Measurements from ENCODE around the gene IMPA2.

IMPA2 gene

DNA sequence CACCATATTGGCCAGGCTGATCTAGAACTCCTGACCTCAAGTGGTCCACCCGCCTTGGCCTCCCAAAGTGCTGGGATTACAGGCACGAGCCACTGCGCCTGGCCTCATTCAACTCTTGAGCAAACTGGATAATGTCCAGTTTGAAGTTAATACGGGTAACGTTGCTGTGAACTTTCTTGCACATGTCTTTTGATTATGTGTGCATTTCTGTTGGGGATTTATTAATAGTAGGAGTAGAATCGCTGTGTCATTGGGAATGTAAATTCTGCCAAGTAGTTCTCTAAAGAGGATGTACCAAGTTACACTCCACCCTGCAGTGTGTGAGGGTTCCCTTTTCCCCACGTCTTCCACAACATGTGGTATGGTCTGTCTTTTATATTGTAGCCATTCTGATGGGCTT, 6.2 kb downstream of the IMPA2 start:
- Histone ChIP-seq H3K27ac (ENCODE audit: low read depth, low read length) (no peak overlapping the region), H3K4me1 (ENCODE audit: control insufficient read depth in 5 of 5, insufficient read depth in 5 of 5, low read length in 5 of 5) (peaks cover 2 to 49% (median 17%) of the 10 kb centered on the region in 5 donors), H3K36me3 (ENCODE audit: control insufficient read depth in 5 of 5, insufficient read depth in 5 of 5, low read length in 5 of 5) (no peaks in the 10 kb centered on the region), H3K27me3 (ENCODE audit: control insufficient read depth in 5 of 5, insufficient read depth in 4 of 5, low read length in 5 of 5) (no peaks in the 10 kb centered on the region), H3K9me3 (ENCODE audit: control insufficient read depth in 5 of 5, low read length in 5 of 5) (no peaks in the 10 kb centered on the region), H3K9ac (ENCODE audit: low read length in 5 of 5) (no peak overlapping the region), H3K4me3 (ENCODE audit: low read depth in 1 of 5, low read length in 5 of 5) (no peak overlapping the region)

GRCh38 chr18:11989174-11989573, 7.9 kb downstream of the IMPA2 start:
- H3K27ac ChIP-seq (ENCODE audit: low read depth, low read length): no peak overlapping the region
- no peak overlapping the region for H3K9ac ChIP-seq (ENCODE audit: low read length in 5 of 5)

DNA sequence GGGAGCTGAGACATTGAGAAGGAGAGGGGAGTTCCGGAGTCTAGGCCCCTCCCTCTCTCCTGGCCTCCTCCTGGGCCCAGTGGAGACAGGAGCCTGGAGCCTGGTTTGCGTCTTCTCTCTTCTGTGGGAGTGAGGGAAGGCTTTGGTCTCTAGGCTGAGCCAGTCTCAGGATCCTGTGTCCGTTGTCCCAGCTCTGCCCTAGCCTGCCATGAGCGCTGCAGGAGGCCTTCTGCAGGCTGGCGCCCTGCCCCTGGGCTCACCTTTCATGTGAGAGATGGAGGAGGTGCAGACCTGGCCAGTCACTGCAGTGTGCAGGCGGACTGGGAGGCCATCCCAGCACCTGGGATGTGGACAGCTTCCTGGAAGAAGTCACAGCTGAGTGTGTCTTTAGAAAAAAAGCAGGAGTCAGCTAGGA, 8.7 kb downstream of the IMPA2 start:
- Histone ChIP-seq H3K27me3 (ENCODE audit: control insufficient read depth in 5 of 5, insufficient read depth in 4 of 5, low read length in 5 of 5) (no peaks in the 10 kb centered on the region), H3K36me3 (ENCODE audit: control insufficient read depth in 5 of 5, insufficient read depth in 5 of 5, low read length in 5 of 5) (peaks cover 0 to 2% (median 0%) of the 10 kb centered on the region in 5 donors), H3K27ac (ENCODE audit: low read depth, low read length) (no peak overlapping the region), H3K4me1 (ENCODE audit: control insufficient read depth in 5 of 5, insufficient read depth in 5 of 5, low read length in 5 of 5) (peaks cover 2 to 49% (median 10%) of the 10 kb centered on the region in 5 donors), H3K9ac (ENCODE audit: low read length in 5 of 5) (no peak overlapping the region), H3K9me3 (ENCODE audit: control insufficient read depth in 5 of 5, low read length in 5 of 5) (no peaks in the 10 kb centered on the region), H3K4me3 (ENCODE audit: low read depth in 1 of 5, low read length in 5 of 5) (no peak overlapping the region)

More at GRCh38 chr18:11989174-11989573, 7.9 kb downstream of the IMPA2 start:
- peaks cover 0 to 42% (median 4%) of the 10 kb centered on the region in 5 donors for H3K4me1 ChIP-seq (ENCODE audit: control insufficient read depth in 5 of 5, insufficient read depth in 5 of 5, low read length in 5 of 5)
- H3K36me3 ChIP-seq (ENCODE audit: control insufficient read depth in 5 of 5, insufficient read depth in 5 of 5, low read length in 5 of 5): peaks cover 0 to 2% (median 0%) of the 10 kb centered on the region in 5 donors
- no peak overlapping the region for H3K4me3 ChIP-seq (ENCODE audit: low read depth in 1 of 5, low read length in 5 of 5)
- H3K27me3 ChIP-seq (ENCODE audit: control insufficient read depth in 5 of 5, insufficient read depth in 4 of 5, low read length in 5 of 5): no peaks in the 10 kb centered on the region
- no peaks in the 10 kb centered on the region for H3K9me3 ChIP-seq (ENCODE audit: control insufficient read depth in 5 of 5, low read length in 5 of 5)

DNA sequence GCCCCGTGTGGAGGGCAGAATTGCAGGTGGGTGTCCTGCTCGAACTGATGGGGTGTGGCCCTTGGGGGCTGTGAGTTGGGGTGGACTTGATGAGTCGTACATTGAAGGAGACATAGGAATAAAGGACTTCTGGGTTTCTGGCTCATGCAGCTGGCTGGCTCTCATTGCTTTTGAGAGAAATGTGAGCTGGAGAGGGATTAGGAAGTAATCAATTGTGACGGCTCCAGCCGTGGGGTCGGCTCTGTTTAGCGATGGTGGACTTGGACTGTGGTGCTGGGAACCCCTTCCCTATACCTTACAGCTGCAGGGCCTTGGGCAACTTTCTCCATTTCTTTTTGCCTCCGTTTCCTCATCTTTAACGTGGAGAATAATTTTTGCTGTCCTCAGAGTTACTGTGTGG, 9.2 kb downstream of the IMPA2 start:
- Histone ChIP-seq H3K27me3 (ENCODE audit: control insufficient read depth in 5 of 5, insufficient read depth in 4 of 5, low read length in 5 of 5) (no peaks in the 10 kb centered on the region), H3K9me3 (ENCODE audit: control insufficient read depth in 5 of 5, low read length in 5 of 5) (no peaks in the 10 kb centered on the region), H3K4me1 (ENCODE audit: control insufficient read depth in 5 of 5, insufficient read depth in 5 of 5, low read length in 5 of 5) (peaks cover 2 to 55% (median 16%) of the 10 kb centered on the region in 5 donors), H3K4me3 (ENCODE audit: low read depth in 1 of 5, low read length in 5 of 5) (no peak overlapping the region), H3K36me3 (ENCODE audit: control insufficient read depth in 5 of 5, insufficient read depth in 5 of 5, low read length in 5 of 5) (peaks cover 0 to 2% (median 0%) of the 10 kb centered on the region in 5 donors), H3K27ac (ENCODE audit: low read depth, low read length) (no peak overlapping the region), H3K9ac (ENCODE audit: low read length in 5 of 5) (peak overlapping the region in 1 of 5 donors; percentile 39)

GRCh38 chr18:11991021-11991795, 9.9 kb downstream of the IMPA2 start:
- Histone ChIP-seq H3K27me3 (ENCODE audit: control insufficient read depth in 5 of 5, insufficient read depth in 4 of 5, low read length in 5 of 5) (no peaks in the 10 kb centered on the region), H3K9ac (ENCODE audit: low read length in 5 of 5) (no peak overlapping the region), H3K27ac (ENCODE audit: low read depth, low read length) (no peak overlapping the region), H3K36me3 (ENCODE audit: control insufficient read depth in 5 of 5, insufficient read depth in 5 of 5, low read length in 5 of 5) (peaks cover 0 to 2% (median 0%) of the 10 kb centered on the region in 5 donors), H3K9me3 (ENCODE audit: control insufficient read depth in 5 of 5, low read length in 5 of 5) (no peaks in the 10 kb centered on the region), H3K4me1 (ENCODE audit: control insufficient read depth in 5 of 5, insufficient read depth in 5 of 5, low read length in 5 of 5) (peaks cover 5 to 61% (median 21%) of the 10 kb centered on the region in 5 donors), H3K4me3 (ENCODE audit: low read depth in 1 of 5, low read length in 5 of 5) (no peak overlapping the region)

DNA sequence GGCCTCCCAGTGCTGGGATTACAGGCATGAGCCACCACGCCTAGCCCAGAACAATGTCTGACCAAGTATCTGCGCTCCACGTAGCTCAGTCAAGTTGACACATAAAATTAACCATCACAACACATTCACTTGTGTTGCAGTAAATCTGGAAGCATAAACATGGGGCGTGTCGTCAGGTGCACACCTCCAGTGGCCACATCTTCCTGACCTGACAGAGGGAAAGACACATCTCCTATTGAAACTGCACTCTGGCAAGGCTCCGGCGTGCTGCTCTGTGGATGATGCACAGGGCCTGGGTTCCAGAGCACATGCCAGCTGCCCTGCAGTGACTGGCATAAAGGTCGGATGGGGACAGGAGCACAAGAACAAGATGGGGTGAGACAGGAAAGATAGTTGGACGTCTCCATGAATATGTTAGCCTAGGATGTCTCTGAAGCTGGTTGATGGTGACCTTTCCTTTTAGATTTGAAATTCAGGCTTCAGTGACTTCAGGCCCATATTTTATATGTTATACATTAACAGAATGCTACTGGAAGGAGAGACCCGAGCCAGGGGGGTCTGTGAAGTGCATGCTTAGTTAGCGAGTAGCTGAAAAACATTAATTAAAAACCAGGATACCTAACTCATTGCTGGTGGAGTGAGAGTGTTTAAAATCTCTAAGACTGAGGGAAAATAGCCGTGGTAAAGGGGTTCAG, 10.9 kb downstream of the IMPA2 start:
- Histone ChIP-seq H3K9ac (ENCODE audit: low read length in 5 of 5) (no peak overlapping the region), H3K27ac (ENCODE audit: low read depth, low read length) (no peak overlapping the region), H3K4me3 (ENCODE audit: low read depth in 1 of 5, low read length in 5 of 5) (no peak overlapping the region), H3K36me3 (ENCODE audit: control insufficient read depth in 5 of 5, insufficient read depth in 5 of 5, low read length in 5 of 5) (peaks cover 0 to 2% (median 0%) of the 10 kb centered on the region in 5 donors), H3K27me3 (ENCODE audit: control insufficient read depth in 5 of 5, insufficient read depth in 4 of 5, low read length in 5 of 5) (no peaks in the 10 kb centered on the region), H3K9me3 (ENCODE audit: control insufficient read depth in 5 of 5, low read length in 5 of 5) (no peaks in the 10 kb centered on the region), H3K4me1 (ENCODE audit: control insufficient read depth in 5 of 5, insufficient read depth in 5 of 5, low read length in 5 of 5) (peaks cover 5 to 60% (median 22%) of the 10 kb centered on the region in 5 donors)

DNA sequence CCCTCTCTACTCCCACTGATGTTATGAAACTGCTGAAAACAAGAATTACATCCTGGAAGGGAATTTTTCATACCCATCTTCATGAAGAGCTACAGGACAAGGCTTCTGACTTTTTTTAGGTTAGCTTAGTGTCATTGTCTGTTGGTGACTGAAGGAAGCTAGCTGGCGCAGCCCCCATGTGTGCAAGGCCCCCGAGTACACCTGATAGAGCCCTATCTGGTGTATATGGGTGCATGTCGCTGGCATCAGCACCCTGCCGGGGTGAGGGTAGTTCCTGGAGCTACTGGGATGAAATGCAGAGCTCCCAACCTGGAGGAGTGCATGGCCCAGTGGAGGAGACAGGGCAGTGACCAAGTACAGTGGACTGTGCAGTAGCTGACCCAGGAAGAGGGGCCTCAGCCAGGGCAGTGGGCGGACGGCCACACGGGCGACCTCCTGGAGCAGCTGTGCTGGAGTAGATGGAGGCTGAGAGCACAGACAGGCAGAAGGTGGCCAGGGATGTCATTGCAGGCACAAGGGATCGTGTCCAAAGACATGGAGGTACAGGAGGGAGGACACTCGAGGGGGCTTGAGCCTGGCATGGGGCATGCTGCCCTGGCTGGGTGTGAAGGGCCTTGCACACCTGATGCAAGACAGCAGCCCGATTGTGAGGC, 12.1 kb downstream of the IMPA2 start:
- Histone ChIP-seq H3K27me3 (ENCODE audit: control insufficient read depth in 5 of 5, insufficient read depth in 4 of 5, low read length in 5 of 5) (no peaks in the 10 kb centered on the region), H3K4me1 (ENCODE audit: control insufficient read depth in 5 of 5, insufficient read depth in 5 of 5, low read length in 5 of 5) (peaks cover 3 to 59% (median 29%) of the 10 kb centered on the region in 5 donors), H3K9ac (ENCODE audit: low read length in 5 of 5) (no peak overlapping the region)

GRCh38 chr18:11994336-11994702, 13.0 kb downstream of the IMPA2 start:
- Histone ChIP-seq H3K4me3 (ENCODE audit: low read depth in 1 of 5, low read length in 5 of 5) (peak overlapping the region in 1 of 5 donors; percentile 27), H3K36me3 (ENCODE audit: control insufficient read depth in 5 of 5, insufficient read depth in 5 of 5, low read length in 5 of 5) (peaks cover 0 to 6% (median 0%) of the 10 kb centered on the region in 5 donors), H3K9ac (ENCODE audit: low read length in 5 of 5) (no peak overlapping the region), H3K4me1 (ENCODE audit: control insufficient read depth in 5 of 5, insufficient read depth in 5 of 5, low read length in 5 of 5) (peaks cover 3 to 56% (median 30%) of the 10 kb centered on the region in 5 donors), H3K9me3 (ENCODE audit: control insufficient read depth in 5 of 5, low read length in 5 of 5) (no peaks in the 10 kb centered on the region), H3K27me3 (ENCODE audit: control insufficient read depth in 5 of 5, insufficient read depth in 4 of 5, low read length in 5 of 5) (no peaks in the 10 kb centered on the region), H3K27ac (ENCODE audit: low read depth, low read length) (no peak overlapping the region)

More for the DNA sequence above, 12.1 kb downstream of the IMPA2 start:
- H3K4me3 ChIP-seq (ENCODE audit: low read depth in 1 of 5, low read length in 5 of 5): no peak overlapping the region
- H3K36me3 ChIP-seq (ENCODE audit: control insufficient read depth in 5 of 5, insufficient read depth in 5 of 5, low read length in 5 of 5): peaks cover 0 to 2% (median 0%) of the 10 kb centered on the region in 5 donors
- no peak overlapping the region for H3K27ac ChIP-seq (ENCODE audit: low read depth, low read length)
- no peaks in the 10 kb centered on the region for H3K9me3 ChIP-seq (ENCODE audit: control insufficient read depth in 5 of 5, low read length in 5 of 5)

DNA sequence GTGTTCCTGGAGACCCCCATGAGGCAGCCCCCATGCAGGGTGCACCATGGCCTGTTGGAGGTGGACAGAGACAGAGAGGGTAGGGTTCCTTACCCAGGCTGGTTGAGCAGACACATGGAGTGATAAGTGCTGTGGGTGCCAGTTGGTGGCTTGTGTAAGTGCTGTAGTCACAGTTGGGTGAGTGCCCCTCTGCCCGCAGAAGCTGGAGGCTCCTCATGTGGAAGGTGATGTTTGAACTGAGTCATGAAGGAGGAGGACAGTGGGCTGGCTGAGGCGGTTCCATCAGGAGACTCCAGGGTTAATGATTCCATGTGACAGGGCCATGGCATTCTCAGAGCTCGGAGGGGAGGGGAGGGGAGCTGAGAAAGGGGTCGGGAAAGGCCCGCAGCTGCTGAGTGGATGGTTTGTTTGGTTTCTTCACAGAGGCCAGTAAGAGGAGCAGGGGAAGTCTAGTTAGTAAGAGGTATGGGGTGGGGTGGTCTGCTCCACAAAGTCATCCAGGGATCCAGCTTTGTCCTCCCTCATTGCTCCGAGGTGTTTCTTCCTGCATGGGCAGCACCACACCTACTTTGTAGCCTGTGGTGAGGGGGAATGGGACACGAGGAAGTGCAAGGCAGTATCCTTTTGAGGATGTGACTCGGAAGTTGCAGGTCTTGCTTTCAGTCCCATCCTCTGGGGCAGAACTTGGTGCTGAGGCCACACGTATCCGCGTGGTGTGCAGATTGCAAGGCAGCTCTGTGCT, 13.6 kb downstream of the IMPA2 start:
- no peaks in the 10 kb centered on the region for H3K9me3 ChIP-seq (ENCODE audit: control insufficient read depth in 5 of 5, low read length in 5 of 5)
- no peaks in the 10 kb centered on the region for H3K27me3 ChIP-seq (ENCODE audit: control insufficient read depth in 5 of 5, insufficient read depth in 4 of 5, low read length in 5 of 5)
- peaks cover 0 to 8% (median 2%) of the 10 kb centered on the region in 5 donors for H3K36me3 ChIP-seq (ENCODE audit: control insufficient read depth in 5 of 5, insufficient read depth in 5 of 5, low read length in 5 of 5)
- H3K4me3 ChIP-seq (ENCODE audit: low read depth in 1 of 5, low read length in 5 of 5): peak overlapping the region in 1 of 5 donors; percentile 27
- peaks cover 3 to 51% (median 30%) of the 10 kb centered on the region in 5 donors for H3K4me1 ChIP-seq (ENCODE audit: control insufficient read depth in 5 of 5, insufficient read depth in 5 of 5, low read length in 5 of 5)
- no peak overlapping the region for H3K9ac ChIP-seq (ENCODE audit: low read length in 5 of 5)
- H3K27ac ChIP-seq (ENCODE audit: low read depth, low read length): no peak overlapping the region

All from subcutaneous abdominal adipose tissue (tissue), 5 donors.